K562 (cell line): ENCODE results near the gene CR2.

ENCODE experiments used
- BRCA1 ChIP-seq, 2 experiments: fragments of 450-650 bp in 1 of 2; sonication (generic) in 1 of 2; formaldehyde crosslinking in 1 of 2; IDR thresholded peaks; 2 replicates each; pipeline versions ENCODE4 v1.5.0 to v1.6.1; 2017 to 2020; ENCODE audit warnings: mild to moderate bottlenecking in 1 of 2, missing genetic modification reagents in 1 of 2
- CXXC5 ChIP-seq: fragments of 250-450 bp; sonication (Bioruptor Pico); IDR thresholded peaks from 2 replicates; pipeline ENCODE4 v1.8.0; 2022; ENCODE audit warnings: inconsistent platforms, mild to moderate bottlenecking, moderate library complexity
- ELF4 ChIP-seq: fragments of 450-650 bp; formaldehyde crosslinking; IDR thresholded peaks from 2 replicates; pipeline ENCODE4 v1.4.0; 2022; ENCODE audit warnings: missing genetic modification characterization
- FOXM1 ChIP-seq, 2 experiments: fragments of 450-650 bp in 1 of 2; sonication (generic) in 1 of 2; formaldehyde crosslinking in 1 of 2; IDR thresholded peaks; 2 replicates each; pipeline versions ENCODE4 v1.6.1 to v1.9.0; 2017 to 2022; ENCODE audit warnings: low read depth in 2 of 2, mild to moderate bottlenecking in 2 of 2, missing genetic modification reagents in 1 of 2, moderate library complexity in 1 of 2
- KAT7 ChIP-seq: sonication (generic); formaldehyde crosslinking; IDR thresholded peaks from 2 replicates; pipeline ENCODE4 v1.8.0; 2022; ENCODE audit warnings: missing genetic modification reagents, mild to moderate bottlenecking, borderline replicate concordance
- KDM1A ChIP-seq, 2 experiments: fragments of 450-650 bp; IDR thresholded peaks; 2 replicates each; pipeline ENCODE4 v1.6.1; 2016; ENCODE audit warnings: mild to moderate bottlenecking in 2 of 2
- LARP7 ChIP-seq: fragments of 450-650 bp; IDR thresholded peaks from 2 replicates; pipeline ENCODE4 v1.6.1; 2016
- REST ChIP-seq, 2 experiments: fragments of 450-650 bp; formaldehyde crosslinking in 1 of 2; IDR thresholded peaks; 2 replicates each; pipeline versions ENCODE4 v1.4.0 to v1.6.1; 2014 to 2020; ENCODE audit warnings: mild to moderate bottlenecking in 2 of 2, borderline replicate concordance in 1 of 2, low read depth in 1 of 2
- SMARCA5 ChIP-seq: fragments of 450-650 bp; IDR thresholded peaks from 2 replicates; pipeline ENCODE4 v1.6.1; 2016
- SNIP1 ChIP-seq: fragments of 450-650 bp; IDR thresholded peaks from 2 replicates; pipeline ENCODE4 v1.7.1; 2017; ENCODE audit warnings: low read depth, mild to moderate bottlenecking
- TGIF2 ChIP-seq: sonication (generic); formaldehyde crosslinking; IDR thresholded peaks from 2 replicates; pipeline ENCODE4 v1.8.1; 2022; ENCODE audit warnings: mild to moderate bottlenecking, missing genetic modification reagents, moderate library complexity
- TF ChIP-seq, protein P1 (sequence below), 2 experiments: fragments of 450-650 bp in 1 of 2; sonication (generic) in 1 of 2; formaldehyde crosslinking in 1 of 2; IDR thresholded peaks in 1 of 2; conservative IDR thresholded peaks in 1 of 2; 2 replicates each; pipeline versions ENCODE4 v1.6.1 to v1.8.1; 2016 to 2023; ENCODE audit warnings: mild to moderate bottlenecking in 2 of 2, moderate library complexity in 2 of 2, inconsistent platforms in 1 of 2, missing genetic modification reagents in 1 of 2
- TF ChIP-seq, protein P2 (sequence below), 3 experiments: IDR thresholded peaks in 2 of 3; conservative IDR thresholded peaks in 1 of 3; 2 replicates each; pipeline ENCODE4 v1.5.1; 2011 to 2012; ENCODE audit warnings: low read length in 3 of 3, mild to moderate bottlenecking in 3 of 3, control low read depth in 2 of 3, improper control_type of control experiment in 1 of 3, inconsistent platforms in 1 of 3, low read depth in 1 of 3, mixed read lengths in 1 of 3, moderate library complexity in 1 of 3; ENCODE audit not compliant: insufficient read depth in 2 of 3

DNA sequence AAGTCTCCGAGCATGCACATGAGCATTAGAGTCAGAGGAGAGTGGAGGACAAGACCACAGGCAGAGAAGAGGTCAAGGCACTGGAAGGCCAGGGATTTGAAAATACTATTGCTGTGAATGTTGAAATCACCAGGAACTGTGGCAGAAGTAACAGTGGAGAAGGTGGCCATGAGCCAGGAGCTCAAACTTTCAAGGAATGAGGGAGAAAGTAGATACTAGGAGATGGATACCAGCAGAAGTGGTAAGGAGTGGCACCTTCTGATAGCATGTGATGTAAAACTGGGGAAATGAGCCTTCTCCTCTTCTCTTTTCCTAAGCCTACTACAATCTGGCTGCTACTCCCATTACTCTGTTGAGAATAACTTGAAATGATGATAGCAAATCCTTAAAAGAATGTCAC is 40.0 kb downstream of the CR2 start:
- TF ChIP-seq CXXC5 (no peak), LARP7 (no peak), KDM1A (IDR thresholded peaks at IDR 0.05) (no peak), BRCA1 (IDR thresholded peaks at IDR 0.05) (no peak), BRCA1 (CRISPR knock-in tag; IDR thresholded peaks at IDR 0.05) (no peak), SNIP1 (no peak), KAT7 (CRISPR knock-in tag) (no peak), ELF4 (CRISPR knock-in tag) (no peak), REST (IDR thresholded peaks at IDR 0.05; ENCODE audit: borderline replicate concordance) (no peak), REST (CRISPR knock-in tag; IDR thresholded peaks at IDR 0.05; ENCODE audit: low read depth) (no peak), SMARCA5 (no peak), FOXM1 (IDR thresholded peaks at IDR 0.05; ENCODE audit: low read depth) (no peak), FOXM1 (CRISPR knock-in tag; IDR thresholded peaks at IDR 0.05; ENCODE audit: low read depth) (no peak), TGIF2 (CRISPR knock-in tag) (no peak)
- TF ChIP-seq, protein P1, sequence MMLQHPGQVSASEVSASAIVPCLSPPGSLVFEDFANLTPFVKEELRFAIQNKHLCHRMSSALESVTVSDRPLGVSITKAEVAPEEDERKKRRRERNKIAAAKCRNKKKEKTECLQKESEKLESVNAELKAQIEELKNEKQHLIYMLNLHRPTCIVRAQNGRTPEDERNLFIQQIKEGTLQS (IDR thresholded peaks at IDR 0.05): no peak
- TF ChIP-seq, protein P1 (CRISPR knock-in tag; conservative IDR thresholded peaks at IDR 0.05): no peak
- TF ChIP-seq, protein P2, sequence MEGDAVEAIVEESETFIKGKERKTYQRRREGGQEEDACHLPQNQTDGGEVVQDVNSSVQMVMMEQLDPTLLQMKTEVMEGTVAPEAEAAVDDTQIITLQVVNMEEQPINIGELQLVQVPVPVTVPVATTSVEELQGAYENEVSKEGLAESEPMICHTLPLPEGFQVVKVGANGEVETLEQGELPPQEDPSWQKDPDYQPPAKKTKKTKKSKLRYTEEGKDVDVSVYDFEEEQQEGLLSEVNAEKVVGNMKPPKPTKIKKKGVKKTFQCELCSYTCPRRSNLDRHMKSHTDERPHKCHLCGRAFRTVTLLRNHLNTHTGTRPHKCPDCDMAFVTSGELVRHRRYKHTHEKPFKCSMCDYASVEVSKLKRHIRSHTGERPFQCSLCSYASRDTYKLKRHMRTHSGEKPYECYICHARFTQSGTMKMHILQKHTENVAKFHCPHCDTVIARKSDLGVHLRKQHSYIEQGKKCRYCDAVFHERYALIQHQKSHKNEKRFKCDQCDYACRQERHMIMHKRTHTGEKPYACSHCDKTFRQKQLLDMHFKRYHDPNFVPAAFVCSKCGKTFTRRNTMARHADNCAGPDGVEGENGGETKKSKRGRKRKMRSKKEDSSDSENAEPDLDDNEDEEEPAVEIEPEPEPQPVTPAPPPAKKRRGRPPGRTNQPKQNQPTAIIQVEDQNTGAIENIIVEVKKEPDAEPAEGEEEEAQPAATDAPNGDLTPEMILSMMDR (IDR thresholded peaks at IDR 0.05 in 2 of 3, conservative IDR thresholded peaks at IDR 0.05 in 1 of 3; ENCODE audit: insufficient read depth in 2 of 3, low read depth in 1 of 3, low read length in 3 of 3): no peak
